GM23338 (cell line): ENCODE measurements around the gene GJA10. TPM values are rescaled to one million over a fixed set of nuclear protein-coding genes. Genes with fewer than 3 reads are reported as not detected.

Source experiments
- ATAC-seq: fragments of 200-7000 bp; cut with Tn5 transposase; 3 replicates; pipeline ENCODE4 v1.9.1; 2020
- DNase-seq: peaks from one replicate; pipeline ENCODE4 v3.0.0-alpha.2; 2015; ENCODE audit warnings: low spot score
- H2AFZ ChIP-seq: fragments of 200-600 bp; sonication (generic); 2 replicates; pipeline ENCODE4 v1.8.0; 2016; ENCODE audit warnings: antibody characterized with exemption, mild to moderate bottlenecking, moderate library complexity
- H3F3A ChIP-seq: fragments of 200-600 bp; sonication (generic); replicated peaks from 2 replicates; pipeline ENCODE4 v1.8.0; 2017; ENCODE audit warnings: antibody characterized with exemption, mixed run types, low read depth
- H3K27ac ChIP-seq: fragments of 200-600 bp; sonication (generic); 2 replicates; pipeline ENCODE4 v1.6.1; 2016; ENCODE audit warnings: low read depth
- H3K27me3 ChIP-seq: fragments of 200-600 bp; sonication (generic); 2 replicates; pipeline ENCODE4 v1.8.0; 2016; ENCODE audit warnings: mild to moderate bottlenecking, mixed run types, moderate library complexity; ENCODE audit not compliant: insufficient read depth
- H3K36me3 ChIP-seq: fragments of 200-600 bp; sonication (generic); 2 replicates; pipeline ENCODE4 v1.8.0; 2016; ENCODE audit warnings: mild to moderate bottlenecking; ENCODE audit not compliant: insufficient read depth
- H3K4me1 ChIP-seq: fragments of 200-600 bp; sonication (generic); 2 replicates; pipeline ENCODE4 v1.8.0; 2016; ENCODE audit warnings: mild to moderate bottlenecking, moderate library complexity; ENCODE audit not compliant: insufficient read depth
- H3K4me2 ChIP-seq: fragments of 200-600 bp; sonication (generic); 2 replicates; pipeline ENCODE4 v1.7.1; 2017; ENCODE audit warnings: mixed run types
- H3K4me3 ChIP-seq: fragments of 200-600 bp; sonication (generic); 2 replicates; pipeline ENCODE4 v1.6.1; 2016; ENCODE audit warnings: mixed run types
- H3K79me2 ChIP-seq: fragments of 200-600 bp; sonication (generic); replicated peaks from 2 replicates; pipeline ENCODE4 v1.8.0; 2017; ENCODE audit warnings: mild to moderate bottlenecking; ENCODE audit not compliant: insufficient read depth
- H3K9me2 ChIP-seq: fragments of 200-600 bp; sonication (generic); 2 replicates; pipeline ENCODE4 v1.8.0; 2017; ENCODE audit not compliant: insufficient read depth
- H4K20me1 ChIP-seq: fragments of 200-600 bp; sonication (generic); replicated peaks from 2 replicates; pipeline ENCODE4 v1.8.0; 2017; ENCODE audit warnings: mild to moderate bottlenecking; ENCODE audit not compliant: insufficient read depth
- H3K27ac Mint-ChIP-seq: 2 replicates; pipeline ENCODE4 v1.8.0; 2020; ENCODE audit warnings: inconsistent platforms, mild to moderate bottlenecking, moderate library complexity, mixed read lengths
- H3K27me3 Mint-ChIP-seq: 3 replicates; pipeline ENCODE4 v1.8.0; 2022; ENCODE audit warnings: low read depth, mild to moderate bottlenecking, moderate library complexity, mixed read lengths, inconsistent platforms; ENCODE audit not compliant: insufficient read depth, poor library complexity
- H3K36me3 Mint-ChIP-seq: 3 replicates; pipeline ENCODE4 v1.8.0; 2021; ENCODE audit warnings: low read depth, mild to moderate bottlenecking, inconsistent platforms, moderate library complexity, mixed read lengths
- H3K4me1 Mint-ChIP-seq: 3 replicates; pipeline ENCODE4 v1.8.0; 2020; ENCODE audit warnings: mild to moderate bottlenecking, inconsistent platforms, mixed read lengths
- H3K4me3 Mint-ChIP-seq: 3 replicates; pipeline ENCODE4 v1.8.0; 2021; ENCODE audit warnings: moderate library complexity, mild to moderate bottlenecking, inconsistent platforms, mixed read lengths
- H3K9me3 Mint-ChIP-seq: 3 replicates; pipeline ENCODE4 v1.8.0; 2020; ENCODE audit warnings: moderate library complexity, mild to moderate bottlenecking, inconsistent platforms, mixed read lengths
- CREB1 ChIP-seq: fragments of 250-450 bp; sonication (Bioruptor Pico); IDR thresholded peaks from 2 replicates; pipeline ENCODE4 v1.5.0; 2020; ENCODE audit warnings: low read depth, mild to moderate bottlenecking, moderate library complexity
- CTCF ChIP-seq, 2 experiments: fragments of 200-600 bp in 1 of 2; sonication (generic) in 1 of 2; conservative IDR thresholded peaks; 2 replicates each; pipeline versions ENCODE4 v1.5.1 to v1.6.1; 2016 to 2017; ENCODE audit warnings: antibody characterized with exemption in 2 of 2, low read depth in 2 of 2, mild to moderate bottlenecking in 2 of 2, moderate library complexity in 1 of 2
- ETS1 ChIP-seq: IDR thresholded peaks from 2 replicates; pipeline ENCODE4 v1.6.1; 2016; ENCODE audit warnings: antibody characterized with exemption
- EZH2 ChIP-seq: fragments of 200-600 bp; sonication (generic); IDR thresholded peaks from one replicate; pipeline ENCODE4 v1.8.0; 2017; ENCODE audit warnings: antibody characterized with exemption, mild to moderate bottlenecking, low read depth; ENCODE audit not compliant: unreplicated experiment
- EZH2phosphoT487 ChIP-seq: fragments of 200-600 bp; sonication (generic); IDR thresholded peaks from one replicate; pipeline ENCODE4 v1.8.1; 2018; ENCODE audit warnings: antibody characterized with exemption; ENCODE audit not compliant: unreplicated experiment
- JUNB ChIP-seq: IDR thresholded peaks from one replicate; pipeline ENCODE4 v1.6.1; 2016; ENCODE audit warnings: antibody characterized with exemption; ENCODE audit not compliant: unreplicated experiment
- NANOG ChIP-seq: IDR thresholded peaks from 2 replicates; pipeline ENCODE4 v1.6.1; 2016; ENCODE audit warnings: antibody characterized with exemption, borderline replicate concordance
- POLR2AphosphoS5 ChIP-seq: IDR thresholded peaks from 2 replicates; pipeline ENCODE4 v1.6.1; 2016; ENCODE audit warnings: antibody characterized with exemption, low read depth
- STAT1 ChIP-seq: IDR thresholded peaks from one replicate; pipeline ENCODE4 v1.6.1; 2016; ENCODE audit warnings: antibody characterized with exemption; ENCODE audit not compliant: unreplicated experiment
- ZNF114 ChIP-seq: fragments of 250-450 bp; sonication (Bioruptor Pico); IDR thresholded peaks from 2 replicates; pipeline ENCODE4 v1.5.0; 2020; ENCODE audit warnings: mild to moderate bottlenecking, moderate library complexity
- ZNF331 ChIP-seq: fragments of 250-450 bp; sonication (Bioruptor Pico); IDR thresholded peaks from 2 replicates; pipeline ENCODE4 v1.5.0; 2020; ENCODE audit warnings: low read depth, mild to moderate bottlenecking, moderate library complexity
- polyA plus RNA-seq: library from polyadenylated mRNA; unstranded; fragments of >200 nt; fragmentation: Nextera tagmentation; extraction: Ambion mirVana; gene quantifications from 2 replicates; pipeline ENCODE4 v1.2.1, GENCODE V29; 2016
- total RNA-seq: library from RNA; depleted of rRNA; stranded (reverse); fragments of >200 nt; shearing (Covaris generic); gene quantifications from 2 replicates; pipeline ENCODE4 v1.2.3, GENCODE V29; 2014
- TF ChIP-seq, protein P1 (sequence below): IDR thresholded peaks from one replicate; pipeline ENCODE4 v1.6.1; 2018; ENCODE audit warnings: antibody characterized with exemption; ENCODE audit not compliant: unreplicated experiment

Gene GJA10
- total and polyA plus RNA-seq, 2 experiments from 2014 or later: not detected

- H3K36me3 ChIP-seq: peaks cover 25% of the 10 kb centered on the region; the same call in 1 of the 2 replicates
- DNase-seq: no peak
- H3K79me2 ChIP-seq: no peaks in the 10 kb centered on the region
- H3K4me3 ChIP-seq: no peak overlapping the region
- TF ChIP-seq POLR2AphosphoS5 (no peak), ZNF331 (CRISPR knock-in tag) (no peak), EZH2phosphoT487 (no peak), STAT1 (no peak), NANOG (no peak), ETS1 (no peak), CREB1 (no peak), CTCF (conservative IDR thresholded peaks at IDR 0.05; ENCODE audit: low read depth in 2 of 2) (no peak), EZH2 (no peak)
- TF ChIP-seq, protein P1, sequence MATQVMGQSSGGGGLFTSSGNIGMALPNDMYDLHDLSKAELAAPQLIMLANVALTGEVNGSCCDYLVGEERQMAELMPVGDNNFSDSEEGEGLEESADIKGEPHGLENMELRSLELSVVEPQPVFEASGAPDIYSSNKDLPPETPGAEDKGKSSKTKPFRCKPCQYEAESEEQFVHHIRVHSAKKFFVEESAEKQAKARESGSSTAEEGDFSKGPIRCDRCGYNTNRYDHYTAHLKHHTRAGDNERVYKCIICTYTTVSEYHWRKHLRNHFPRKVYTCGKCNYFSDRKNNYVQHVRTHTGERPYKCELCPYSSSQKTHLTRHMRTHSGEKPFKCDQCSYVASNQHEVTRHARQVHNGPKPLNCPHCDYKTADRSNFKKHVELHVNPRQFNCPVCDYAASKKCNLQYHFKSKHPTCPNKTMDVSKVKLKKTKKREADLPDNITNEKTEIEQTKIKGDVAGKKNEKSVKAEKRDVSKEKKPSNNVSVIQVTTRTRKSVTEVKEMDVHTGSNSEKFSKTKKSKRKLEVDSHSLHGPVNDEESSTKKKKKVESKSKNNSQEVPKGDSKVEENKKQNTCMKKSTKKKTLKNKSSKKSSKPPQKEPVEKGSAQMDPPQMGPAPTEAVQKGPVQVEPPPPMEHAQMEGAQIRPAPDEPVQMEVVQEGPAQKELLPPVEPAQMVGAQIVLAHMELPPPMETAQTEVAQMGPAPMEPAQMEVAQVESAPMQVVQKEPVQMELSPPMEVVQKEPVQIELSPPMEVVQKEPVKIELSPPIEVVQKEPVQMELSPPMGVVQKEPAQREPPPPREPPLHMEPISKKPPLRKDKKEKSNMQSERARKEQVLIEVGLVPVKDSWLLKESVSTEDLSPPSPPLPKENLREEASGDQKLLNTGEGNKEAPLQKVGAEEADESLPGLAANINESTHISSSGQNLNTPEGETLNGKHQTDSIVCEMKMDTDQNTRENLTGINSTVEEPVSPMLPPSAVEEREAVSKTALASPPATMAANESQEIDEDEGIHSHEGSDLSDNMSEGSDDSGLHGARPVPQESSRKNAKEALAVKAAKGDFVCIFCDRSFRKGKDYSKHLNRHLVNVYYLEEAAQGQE: no peak
- H3K27ac ChIP-seq: no peak overlapping the region; the same call in 1 of the 2 replicates
- H4K20me1 ChIP-seq: peaks cover 3% of the 10 kb centered on the region; the same call in 1 of the 2 replicates
- H3K4me1 ChIP-seq: no peaks in the 10 kb centered on the region
- H3K27me3 ChIP-seq: no peaks in the 10 kb centered on the region
- no peak overlapping the region for H3K27ac Mint-ChIP-seq
- H2AFZ ChIP-seq: no peak overlapping the region
- H3K27me3 Mint-ChIP-seq: no peaks in the 10 kb centered on the region
- no peak for ATAC-seq
- peaks cover 31% of the 10 kb centered on the region; the same call in 2 of the 3 replicates for H3K36me3 Mint-ChIP-seq
- H3K9me3 Mint-ChIP-seq: no peaks in the 10 kb centered on the region
- H3K4me3 Mint-ChIP-seq: no peak overlapping the region
- H3F3A ChIP-seq: no peaks in the 10 kb centered on the region
- H3K4me2 ChIP-seq: no peak overlapping the region
- H3K4me1 Mint-ChIP-seq: no peaks in the 10 kb centered on the region
- no peaks in the 10 kb centered on the region for H3K9me2 ChIP-seq
These were observed 20.5 kb upstream of the GJA10 start for GRCh38 chr6:89873721-89874120.

DNA sequence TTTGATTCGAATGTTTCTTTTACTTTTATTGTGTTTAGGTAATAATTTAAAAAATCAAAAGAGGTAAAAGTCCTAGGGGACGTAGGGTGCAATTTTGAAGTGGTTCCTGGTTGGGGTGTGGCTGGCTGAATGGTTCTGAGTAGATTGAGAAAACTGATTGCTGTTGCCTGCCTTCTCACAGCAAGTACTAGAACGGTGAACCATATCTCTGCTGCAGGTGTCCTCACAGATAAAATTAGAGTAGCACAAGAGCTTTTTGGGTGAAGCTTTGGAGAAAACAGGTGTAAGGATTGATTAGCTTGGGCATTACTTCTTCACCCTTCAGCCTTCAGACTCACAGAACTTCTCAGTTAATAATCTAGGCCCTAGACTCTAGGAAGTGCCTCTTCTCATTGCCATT lies 19.8 kb upstream of the GJA10 start:
- no peaks in the 10 kb centered on the region for H3K4me1 Mint-ChIP-seq
- Histone ChIP-seq H3F3A (no peaks in the 10 kb centered on the region), H3K27me3 (no peaks in the 10 kb centered on the region), H4K20me1 (no peaks in the 10 kb centered on the region), H3K79me2 (no peaks in the 10 kb centered on the region), H2AFZ (no peak overlapping the region), H3K27ac (no peak overlapping the region), H3K9me2 (no peaks in the 10 kb centered on the region), H3K4me3 (no peak overlapping the region), H3K36me3 (peaks cover 20% of the 10 kb centered on the region; the same call in 1 of the 2 replicates), H3K4me1 (no peaks in the 10 kb centered on the region), H3K4me2 (no peak overlapping the region)
- H3K9me3 Mint-ChIP-seq: no peaks in the 10 kb centered on the region
- no peak for ATAC-seq
- no peaks in the 10 kb centered on the region for H3K27me3 Mint-ChIP-seq
- no peak overlapping the region for H3K4me3 Mint-ChIP-seq
- no peak for DNase-seq
- peaks cover 25% of the 10 kb centered on the region; the same call in 2 of the 3 replicates for H3K36me3 Mint-ChIP-seq
- H3K27ac Mint-ChIP-seq: no peak overlapping the region
- TF ChIP-seq POLR2AphosphoS5 (no peak), JUNB (no peak), CREB1 (no peak), ETS1 (no peak), NANOG (no peak), CTCF (conservative IDR thresholded peaks at IDR 0.05; ENCODE audit: low read depth in 2 of 2) (no peak), ZNF331 (CRISPR knock-in tag) (no peak), EZH2 (no peak), STAT1 (no peak), ZNF114 (CRISPR knock-in tag) (no peak)
